Measurements from ENCODE around the gene DOP1A.

- TF ChIP-seq CTCF (IDR thresholded peaks at IDR 0.05) (no peak), POLR2A (IDR thresholded peaks at IDR 0.05; ENCODE audit: low read depth) (no peak)
Observed at GRCh38 chr6:83031689-83032088, 35.8 kb upstream of the DOP1A start.
